GM18870 (cell line): Measurements from ENCODE around the gene HOXC6.

Experiments
- ATAC-seq: cut with Tn5 transposase; IDR thresholded peaks from one replicate; pipeline ENCODE4 v1.9.1; 2021; ENCODE audit warnings: moderate library complexity; ENCODE audit not compliant: unreplicated experiment

Gene HOXC6

GRCh38 chr12:54001283-54002187 lies 26.7 kb upstream of the HOXC6 start:
- no peak for ATAC-seq

DNA sequence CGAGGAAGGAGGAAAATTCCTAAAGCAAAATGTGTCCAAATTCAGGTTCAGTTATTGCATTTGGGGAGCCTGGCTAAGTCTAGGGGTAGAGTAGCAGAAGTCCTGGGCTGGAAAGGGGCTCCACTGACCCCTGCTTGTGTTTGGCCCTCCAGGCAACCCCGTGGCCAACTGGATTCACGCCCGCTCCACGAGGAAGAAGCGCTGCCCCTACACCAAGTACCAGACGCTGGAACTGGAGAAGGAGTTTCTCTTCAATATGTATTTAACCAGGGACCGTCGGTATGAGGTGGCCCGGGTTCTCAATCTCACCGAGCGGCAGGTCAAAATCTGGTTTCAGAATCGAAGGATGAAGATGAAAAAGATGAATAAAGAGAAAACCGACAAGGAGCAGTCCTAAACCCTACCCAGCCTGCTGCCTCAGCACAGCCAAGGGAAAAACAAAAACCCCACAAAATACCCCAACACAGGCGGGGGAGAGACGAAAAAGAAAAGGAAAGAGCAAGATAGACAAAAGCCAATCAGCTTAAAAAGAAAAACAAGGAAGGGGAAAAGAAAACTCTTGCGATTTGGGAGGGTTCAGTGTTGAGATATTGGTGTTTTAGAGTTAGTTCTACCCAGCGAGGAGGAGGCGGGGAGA lies 25.8 kb upstream of the HOXC6 start:
- ATAC-seq = no peak

DNA sequence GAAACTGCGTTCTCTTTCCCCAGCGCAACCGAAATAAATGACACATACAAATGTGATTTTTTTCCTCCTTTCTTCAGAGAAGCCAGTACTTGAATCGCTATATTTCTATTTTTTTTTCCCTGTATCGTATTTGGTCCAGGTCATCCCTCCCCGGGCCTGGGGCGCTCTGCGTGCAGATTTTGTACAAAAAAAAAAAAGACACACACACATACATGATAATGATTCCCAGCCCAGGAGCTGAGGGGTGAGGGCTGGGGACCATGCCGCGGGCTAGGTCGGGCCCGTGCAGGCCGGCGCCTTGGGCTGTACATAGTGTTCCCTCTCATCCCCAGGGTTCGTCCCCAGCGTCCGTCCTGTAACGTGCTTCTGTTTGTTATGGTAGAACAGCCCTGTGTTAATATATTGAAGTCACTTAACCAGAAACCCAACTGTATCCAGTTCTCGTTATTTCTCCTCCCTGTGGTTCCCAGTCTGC lies 25.3 kb upstream of the HOXC6 start:
- no peak for ATAC-seq

DNA sequence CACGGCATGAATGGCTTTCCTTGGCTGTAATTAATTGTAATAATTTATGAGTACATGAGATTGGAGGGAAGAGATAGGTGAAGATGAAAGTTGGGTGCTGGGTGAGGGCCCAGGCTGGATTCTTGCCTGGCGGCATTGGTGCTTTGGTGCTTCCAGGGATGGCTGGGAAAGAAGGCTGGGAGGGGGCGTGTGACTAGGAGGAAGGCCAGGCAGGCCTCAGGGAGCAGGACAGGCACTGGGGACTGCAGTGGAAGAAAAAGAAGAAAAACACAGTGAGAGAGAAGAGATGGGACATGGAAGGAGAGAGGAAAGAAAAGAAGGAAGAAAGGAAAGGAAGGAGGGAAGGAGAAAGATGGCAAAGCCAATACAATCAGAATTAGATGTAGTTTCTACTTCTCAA lies 24.6 kb upstream of the HOXC6 start:
- no peak for ATAC-seq

- no peak for ATAC-seq
Observed at GRCh38 chr12:54004063-54004840, 24.0 kb upstream of the HOXC6 start.

GRCh38 chr12:54004841-54005530 lies 23.3 kb upstream of the HOXC6 start:
- no peak for ATAC-seq

- ATAC-seq = no peak
Observed at GRCh38 chr12:54005531-54005852, 22.7 kb upstream of the HOXC6 start.

DNA sequence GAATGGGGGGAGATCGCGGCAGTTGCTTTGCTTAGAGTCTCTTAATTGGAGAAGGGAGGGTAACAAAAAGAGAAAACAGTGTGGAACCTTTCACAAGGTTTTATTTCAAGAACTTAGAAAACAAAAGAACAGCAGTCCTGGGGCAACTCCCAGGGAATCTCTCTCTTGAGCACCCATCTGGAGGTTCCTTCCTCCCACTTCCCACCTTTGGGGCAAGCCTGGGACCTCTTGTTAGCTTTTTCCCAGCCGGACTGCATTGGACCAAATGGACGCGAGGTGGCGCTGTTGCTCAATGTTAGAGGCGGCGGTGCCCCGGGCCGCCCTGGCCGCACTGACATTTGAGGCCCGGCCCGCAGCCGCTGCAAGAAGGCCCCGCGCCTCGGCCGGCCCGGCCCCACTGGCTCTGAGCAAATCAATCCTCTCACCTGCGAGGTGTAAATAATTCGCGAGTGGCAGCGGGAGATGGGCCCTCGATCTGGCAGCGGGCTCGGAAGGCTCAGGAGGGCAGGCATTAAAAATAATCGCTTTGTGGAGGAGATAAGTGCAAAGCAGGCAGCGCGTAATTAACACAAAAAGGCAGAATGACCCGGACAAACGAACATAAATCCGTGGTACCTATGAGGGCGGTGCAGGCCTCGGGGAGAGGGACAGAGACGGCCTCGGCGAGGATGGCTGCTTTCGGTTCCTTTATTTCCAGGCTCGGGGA lies 22.2 kb upstream of the HOXC6 start:
- ATAC-seq = no peak

DNA sequence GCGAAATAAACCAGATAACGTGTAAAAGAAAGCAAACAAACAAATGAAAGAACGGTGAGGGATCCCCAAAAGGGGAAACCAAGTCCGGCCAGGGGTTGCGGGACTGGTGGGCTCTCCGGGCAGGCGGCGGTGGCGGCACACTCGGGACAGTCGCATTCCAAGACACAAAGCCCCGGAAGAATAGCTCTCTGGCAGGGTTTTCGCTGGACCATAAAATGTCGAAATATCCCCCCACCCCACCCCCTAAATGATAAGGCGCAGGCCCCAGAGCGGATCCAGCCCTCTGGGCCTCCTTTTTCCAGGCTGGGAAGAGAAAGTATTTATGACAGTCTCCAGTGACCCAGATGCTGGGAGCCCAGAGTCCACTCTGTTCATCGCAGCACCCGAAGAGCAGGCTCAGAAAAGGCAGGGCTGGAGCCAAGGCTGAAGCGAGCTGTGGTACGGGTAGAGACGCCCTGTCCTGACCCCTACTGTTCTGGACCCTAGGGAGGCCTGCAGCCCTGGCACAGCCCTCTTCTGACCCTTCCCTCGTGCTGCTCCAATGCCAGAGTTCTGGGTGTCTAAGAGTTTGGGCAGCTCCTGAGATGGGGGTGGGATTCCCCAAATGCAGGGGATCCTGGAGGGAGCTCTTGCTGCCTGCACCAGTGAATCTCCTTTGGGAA lies 21.6 kb upstream of the HOXC6 start:
- no peak for ATAC-seq

- ATAC-seq = no peak
Observed at GRCh38 chr12:54007538-54008259, 20.5 kb upstream of the HOXC6 start.

GRCh38 chr12:54008260-54008552 lies 20.0 kb upstream of the HOXC6 start:
- no peak for ATAC-seq

- no peak for ATAC-seq
Observed at GRCh38 chr12:54009171-54010052, 18.8 kb upstream of the HOXC6 start.

DNA sequence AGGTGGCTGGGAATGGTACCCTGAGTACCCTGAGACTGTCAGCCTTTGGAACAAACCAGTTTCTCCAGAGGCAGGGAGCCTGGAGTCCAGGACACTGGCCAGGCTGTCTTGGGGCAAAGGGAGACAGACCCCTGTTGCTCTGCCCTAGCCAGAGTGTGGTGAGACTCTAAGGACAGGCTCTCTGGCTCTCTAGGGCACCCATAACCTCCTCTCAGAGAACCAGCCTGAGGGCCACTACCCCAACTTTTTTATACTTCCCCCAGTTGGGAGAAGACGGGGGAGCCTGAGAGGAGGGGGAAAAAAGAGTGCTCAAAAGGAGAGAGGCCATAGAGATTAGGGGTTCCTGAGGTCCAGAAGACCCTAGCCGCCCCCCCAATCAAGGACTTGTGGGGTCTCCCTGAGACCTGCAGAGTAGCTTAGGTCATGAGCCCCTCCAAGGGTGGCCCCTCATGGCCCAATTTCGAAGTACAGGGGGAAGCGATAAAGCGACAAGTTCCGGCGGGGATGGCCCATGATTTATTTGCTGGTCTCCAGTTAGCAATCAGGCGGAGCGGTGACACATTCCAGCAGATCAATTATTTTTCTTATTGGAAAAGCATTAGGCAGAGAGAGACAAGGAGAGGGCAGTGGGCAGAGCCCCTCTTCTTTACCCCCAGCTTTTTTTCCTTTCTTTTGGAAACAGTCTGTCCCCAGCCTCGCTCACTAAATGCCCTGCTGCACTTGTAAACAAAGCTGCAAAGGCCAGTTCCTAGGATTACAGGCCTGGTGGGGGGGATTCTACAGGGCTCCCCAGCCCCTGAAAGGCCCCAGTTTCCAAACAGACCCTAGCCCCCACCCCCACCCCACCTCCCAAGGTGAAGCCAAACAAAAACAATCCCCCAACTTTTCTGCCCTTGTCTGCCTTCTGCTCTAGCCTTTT lies 17.9 kb upstream of the HOXC6 start:
- no peak for ATAC-seq

- no peak for ATAC-seq
Observed at GRCh38 chr12:54010972-54011664, 17.1 kb upstream of the HOXC6 start.

DNA sequence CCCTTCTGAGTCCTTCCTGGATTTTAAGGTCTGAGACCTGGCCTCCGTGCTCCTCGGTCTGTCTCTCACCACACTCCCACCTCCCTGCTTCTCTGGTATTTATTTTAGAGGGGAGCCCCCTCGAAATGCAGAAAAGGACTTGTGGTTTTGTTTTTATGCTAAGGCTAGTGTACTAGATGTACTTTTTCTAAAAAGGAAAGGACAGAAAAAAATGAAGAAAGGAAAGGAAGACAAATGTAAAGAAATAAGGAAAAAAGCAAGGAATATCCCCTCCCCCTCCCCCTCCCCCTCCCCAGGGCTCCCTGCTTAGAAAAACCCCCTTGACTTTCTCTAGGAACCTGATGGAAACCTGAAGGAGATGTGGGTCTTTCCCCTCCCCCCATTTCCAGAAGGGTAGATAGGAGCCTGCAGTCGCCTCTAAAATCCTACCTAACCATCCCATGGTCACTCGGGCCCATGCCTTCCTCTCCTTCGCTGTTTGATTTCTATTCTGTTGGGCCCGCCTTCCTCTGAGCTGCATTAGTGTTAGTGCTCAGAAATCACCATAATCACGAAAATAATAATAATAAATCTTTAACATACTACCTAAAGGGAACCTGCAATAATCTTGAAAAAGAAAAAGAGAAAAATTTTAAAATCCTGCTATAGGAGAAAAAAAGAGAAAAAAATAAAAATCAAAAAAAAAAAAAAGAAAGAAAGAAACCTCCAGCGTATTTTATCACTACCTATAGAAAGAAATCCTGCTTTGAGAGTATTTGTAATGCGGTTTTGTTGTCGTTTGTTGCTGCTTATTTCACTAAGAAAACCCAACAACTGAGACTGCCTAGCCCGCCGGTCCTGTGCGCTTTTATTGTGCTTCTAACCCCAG lies 16.3 kb upstream of the HOXC6 start:
- ATAC-seq = no peak
